GM21528 (cell line): ENCODE results near the gene TADA2B.

Source experiments
- ATAC-seq: cut with Tn5 transposase; IDR thresholded peaks from one replicate; pipeline ENCODE4 v1.9.1; 2021; ENCODE audit warnings: mild to moderate bottlenecking, moderate library complexity; ENCODE audit not compliant: unreplicated experiment, low FRiP score

Gene TADA2B

GRCh38 chr4:7103607-7104365, 60.6 kb downstream of the TADA2B start:
- ATAC-seq = no peak

- ATAC-seq = no peak
These were observed 61.3 kb downstream of the TADA2B start for GRCh38 chr4:7104366-7105031.

- ATAC-seq = no peak
These were observed 62.1 kb downstream of the TADA2B start for GRCh38 chr4:7105276-7105675.

DNA sequence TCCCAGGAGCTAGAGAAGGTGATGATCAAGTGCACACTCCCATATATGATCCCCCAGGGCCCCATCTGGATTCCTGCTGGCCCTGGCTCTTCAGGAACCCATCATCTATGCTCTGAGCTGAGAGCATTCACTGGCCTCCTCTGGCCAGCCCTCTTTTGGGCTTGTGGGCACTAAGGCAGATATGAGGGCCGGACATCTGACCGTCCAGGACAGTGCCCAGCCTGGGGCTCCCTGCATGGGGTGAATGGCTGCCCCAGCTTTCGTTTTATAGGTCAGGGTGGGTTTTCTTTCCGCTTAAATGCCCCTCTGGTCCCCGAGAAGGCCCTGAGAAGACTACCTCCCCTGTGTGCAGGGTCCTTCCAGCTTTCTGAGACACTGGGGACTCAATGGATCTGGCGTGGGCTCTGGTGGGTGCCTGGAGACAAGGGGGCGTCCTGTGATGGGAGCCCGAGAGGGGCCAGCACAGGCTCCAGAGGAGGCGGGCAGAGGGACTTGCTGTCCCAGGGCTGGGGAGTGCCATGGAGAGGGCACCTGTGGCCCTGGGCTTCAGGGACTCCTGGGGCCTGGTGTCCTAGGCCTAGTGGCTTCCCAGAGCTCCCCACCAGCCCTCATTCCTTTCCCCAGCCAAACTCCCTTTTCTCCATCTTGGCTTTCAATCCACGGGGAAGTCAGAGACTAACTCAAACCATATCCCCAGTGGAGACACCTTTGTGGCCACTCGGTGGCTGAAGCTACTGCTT, 64.2 kb downstream of the TADA2B start:
- ATAC-seq = no peak
